AG04449 (cell line): ENCODE data around the gene ALKBH6.

Experiments used
- CTCF ChIA-PET: fragments of 350-600 bp; formaldehyde crosslinking; extraction: SDS; loops from one replicate; lab custom pipeline; 2021; ENCODE audit warnings: antibody characterized with exemption; lab: Yijun Ruan, JAX
- POLR2A ChIA-PET: fragments of 400-600, 350-600 bp; formaldehyde crosslinking; extraction: SDS; loops from one replicate; lab custom pipeline; 2020; ENCODE audit warnings: antibody characterized with exemption, inconsistent platforms; lab: Yijun Ruan, JAX
- DNase-seq: peaks from one replicate; pipeline ENCODE4 v3.0.0-alpha.2; 2010; ENCODE audit warnings: low read depth, low spot score
- H3K4me3 ChIP-seq: 2 replicates; pipeline ENCODE4 v1.5.1; 2011; ENCODE audit warnings: low read depth, mild to moderate bottlenecking, control low read depth, low read length
- CTCF ChIP-seq: IDR thresholded peaks from one replicate; pipeline ENCODE4 v1.5.1; 2011; ENCODE audit warnings: mild to moderate bottlenecking, moderate library complexity, low read length, control low read depth, inconsistent platforms; ENCODE audit not compliant: insufficient read depth; ENCODE audit errors: missing control alignments

The ALKBH6 gene

GRCh38 chr19:36003284-36003683 lies 10.7 kb downstream of the ALKBH6 start:
- ChIA-PET POLR2A (no interaction called here), CTCF (interaction anchor here (0.6 kb wide), 2 partner anchors 11 to 52 kb away, joined by 3 read pairs; partner anchors contain the start of gene ALKBH6)
- TF ChIP-seq CTCF = no peak
- no peak overlapping the region for H3K4me3 ChIP-seq
- DNase-seq = no peak

DNA sequence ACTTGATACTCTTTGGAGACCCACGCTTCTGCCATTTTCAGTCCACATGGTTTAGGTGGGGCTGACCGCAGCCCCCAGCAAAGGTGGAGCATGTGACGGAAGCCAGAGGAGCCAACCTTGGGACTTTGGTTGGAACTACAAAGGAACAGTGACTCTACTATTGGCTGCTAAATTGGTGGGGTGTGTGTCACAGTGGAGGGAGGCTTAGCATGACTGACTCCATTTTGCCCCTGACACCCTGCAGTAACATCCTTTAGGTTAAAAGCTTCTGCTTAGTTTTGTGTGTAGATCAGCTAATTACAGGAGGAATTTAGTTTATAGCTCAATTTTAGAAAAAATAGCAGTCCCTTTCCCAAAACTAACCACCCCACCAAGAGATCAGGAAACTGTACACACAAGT lies 12.4 kb downstream of the ALKBH6 start:
- POLR2A ChIA-PET = interaction anchor here (0.6 kb wide), 1 partner anchor 13 kb away, joined by 3 read pairs; the partner anchor contains the start of gene ALKBH6
- DNase-seq = no peak
- no peak overlapping the region for H3K4me3 ChIP-seq
- no peak for TF ChIP-seq CTCF
- CTCF ChIA-PET = no interaction called here

GRCh38 chr19:35996777-35997176 lies 17.2 kb downstream of the ALKBH6 start:
- H3K4me3 ChIP-seq = no peak overlapping the region
- TF ChIP-seq CTCF = no peak
- DNase-seq = no peak
- POLR2A ChIA-PET = interaction anchor here (0.6 to 1.9 kb wide), 2 partner anchors 17 to 287 kb away, joined by 3 to 4 read pairs; partner anchors contain the start of gene ALKBH6
- CTCF ChIA-PET = interaction anchor here (0.8 to 1.6 kb wide), 5 partner anchors 9 to 115 kb away, joined by 3 to 6 read pairs (median 4); partner anchors contain the start of genes SYNE4 and THAP8

- peak; percentile 26 for DNase-seq
- ChIA-PET CTCF (interaction anchor here (0.8 to 1.7 kb wide), 5 partner anchors 11 to 114 kb away, joined by 4 to 6 read pairs (median 4); partner anchors contain the start of genes SYNE4 and THAP8), POLR2A (interaction anchor here (0.9 to 1.9 kb wide), 2 partner anchors 18 to 46 kb away, joined by 3 to 4 read pairs; partner anchors contain the start of gene ALKBH6)
- no peak for TF ChIP-seq CTCF
- peak within 1 kb of the TSS; percentile 78 for H3K4me3 ChIP-seq
These were observed 18.7 kb downstream of the ALKBH6 start, which contains the start of gene SDHAF1 for GRCh38 chr19:35995048-35995993. TSS of gene SDHAF1 (plus strand) at chr19:35995188. CDS start at chr19:35995275, 87 bp downstream.

- no peak for TF ChIP-seq CTCF
- POLR2A ChIA-PET = interaction anchor here (0.6 to 1.0 kb wide), 2 partner anchors 20 to 142 kb away, joined by 3 to 4 read pairs; partner anchors contain the start of gene ALKBH6
- H3K4me3 ChIP-seq = peak overlapping the region; percentile 78
- CTCF ChIA-PET = interaction anchor here (0.6 to 1.7 kb wide), 5 partner anchors 11 to 176 kb away, joined by 3 to 5 read pairs (median 3); partner anchors contain the start of gene ALKBH6
- DNase-seq = no peak
These were observed 20.0 kb downstream of the ALKBH6 start for GRCh38 chr19:35993923-35994598.
